ENCODE results near the gene LRRC8C.

The LRRC8C gene

DNA sequence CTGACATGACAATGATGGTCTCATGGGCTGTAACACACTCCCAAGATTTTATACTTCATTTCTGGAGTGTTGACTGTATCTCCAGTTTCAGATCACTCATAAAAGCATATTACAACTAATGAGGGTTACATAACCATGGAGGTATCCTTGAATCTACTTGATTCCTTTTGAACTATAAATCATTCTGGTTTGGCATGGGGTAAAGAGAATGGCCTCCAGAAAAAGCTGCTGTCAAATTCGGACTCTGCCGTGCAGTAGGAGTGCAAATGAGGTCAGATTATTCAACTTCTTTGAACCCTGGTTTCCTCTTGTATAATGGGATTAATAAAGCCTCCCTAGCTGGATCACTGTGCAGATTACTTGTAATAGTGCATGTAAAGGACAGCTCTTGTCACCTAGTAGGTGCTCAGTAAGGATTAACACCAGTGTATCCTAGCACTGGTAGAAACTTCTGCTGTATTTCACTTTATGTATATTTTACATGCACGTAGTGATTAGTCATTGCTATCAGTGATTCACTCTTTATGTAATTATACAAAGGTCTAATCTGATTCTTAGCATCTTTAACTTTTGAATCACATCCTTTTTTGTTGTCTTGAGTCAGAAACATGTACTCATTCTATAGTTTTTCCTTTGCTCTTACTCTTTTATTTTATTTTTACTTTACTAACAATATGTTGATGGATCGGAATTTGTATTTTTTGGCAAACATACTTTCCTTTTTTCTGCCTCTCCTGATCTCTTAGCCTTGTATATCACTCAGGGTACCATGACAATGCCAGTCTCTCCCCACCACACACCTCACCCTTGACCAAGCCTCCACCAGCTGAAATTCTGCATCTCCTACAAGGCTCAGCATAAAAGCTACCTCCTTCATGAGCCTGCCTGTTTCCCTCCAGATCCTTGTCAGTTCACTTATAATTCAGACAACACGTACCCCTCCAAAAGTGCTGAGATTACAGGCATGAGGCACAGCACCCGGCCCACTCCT lies 3.2 kb downstream of the LRRC8C start:
- peak; percentile 19 for DNase-seq

GRCh38 chr1:89637496-89637895 lies 4.6 kb downstream of the LRRC8C start:
- no peak for DNase-seq

GRCh38 chr1:89640440-89640839 lies 7.5 kb downstream of the LRRC8C start:
- no peak for DNase-seq

- no peak for DNase-seq
Observed at GRCh38 chr1:89641781-89642180, 8.9 kb downstream of the LRRC8C start.

GRCh38 chr1:89643577-89643976 lies 10.7 kb downstream of the LRRC8C start:
- no peak for DNase-seq

GRCh38 chr1:89644119-89644814 lies 11.3 kb downstream of the LRRC8C start:
- DNase-seq: no peak

DNA sequence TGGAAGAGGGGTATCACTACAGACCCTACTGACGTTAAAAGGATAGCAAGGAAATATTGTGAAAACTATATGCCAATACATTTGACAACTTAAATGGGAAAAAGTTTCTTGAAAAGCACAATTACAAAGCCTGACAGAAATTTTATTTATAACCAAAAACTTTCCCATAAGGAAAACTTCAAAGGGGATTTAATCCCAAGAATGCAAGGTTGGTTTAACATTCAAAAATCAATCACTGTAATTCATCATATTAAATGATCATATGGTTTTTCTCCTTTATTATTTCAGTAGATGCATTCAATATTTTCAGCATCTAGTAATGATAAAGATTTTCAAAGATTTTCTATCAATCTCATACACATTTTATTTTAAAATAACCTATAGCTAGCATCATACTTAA lies 13.3 kb downstream of the LRRC8C start:
- DNase-seq: no peak

- no peak for DNase-seq
Observed at GRCh38 chr1:89649783-89650182, 16.9 kb downstream of the LRRC8C start.

DNA sequence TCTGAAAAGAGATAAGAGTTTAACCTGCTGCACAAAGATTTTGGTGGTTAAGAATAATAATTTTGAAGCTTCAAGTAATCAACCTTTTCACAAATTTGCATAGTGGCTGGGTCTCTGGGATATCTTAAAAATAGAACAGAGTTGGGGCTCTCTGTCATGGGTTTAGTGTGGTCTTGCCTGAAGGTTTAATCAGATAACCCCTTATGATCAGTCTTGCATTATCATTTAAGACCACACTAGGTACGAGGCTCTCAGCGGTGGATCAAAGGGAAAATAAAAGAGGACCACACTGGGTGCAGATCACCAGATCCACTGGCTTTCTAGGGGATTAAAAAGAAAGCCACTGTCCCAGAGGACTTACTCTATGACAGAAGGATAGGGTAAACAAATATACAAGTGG lies 19.5 kb downstream of the LRRC8C start:
- no peak for DNase-seq

DNA sequence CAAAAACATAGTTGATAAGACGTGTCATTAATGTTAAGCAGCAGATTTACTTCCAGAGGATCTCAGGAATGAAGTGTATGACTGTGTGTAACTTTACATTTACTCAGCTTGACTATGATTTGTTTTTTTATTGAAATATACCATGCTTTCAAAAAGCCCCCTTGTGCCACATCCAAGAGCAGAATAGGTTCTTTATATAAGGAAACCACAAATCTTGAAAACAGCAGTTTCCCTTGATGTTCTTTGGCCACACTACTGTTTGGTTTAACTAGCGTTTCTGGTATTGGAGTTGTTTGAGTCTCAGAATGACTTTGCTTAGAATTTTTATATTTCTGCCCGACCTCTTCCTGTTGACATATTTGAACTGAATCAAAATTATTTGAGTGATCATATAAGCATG lies 25.0 kb downstream of the LRRC8C start:
- no peak for DNase-seq

- DNase-seq: no peak
Observed at GRCh38 chr1:89659322-89660081, 26.6 kb downstream of the LRRC8C start.

- DNase-seq: no peak
Observed at GRCh38 chr1:89660224-89661061, 27.5 kb downstream of the LRRC8C start.

DNA sequence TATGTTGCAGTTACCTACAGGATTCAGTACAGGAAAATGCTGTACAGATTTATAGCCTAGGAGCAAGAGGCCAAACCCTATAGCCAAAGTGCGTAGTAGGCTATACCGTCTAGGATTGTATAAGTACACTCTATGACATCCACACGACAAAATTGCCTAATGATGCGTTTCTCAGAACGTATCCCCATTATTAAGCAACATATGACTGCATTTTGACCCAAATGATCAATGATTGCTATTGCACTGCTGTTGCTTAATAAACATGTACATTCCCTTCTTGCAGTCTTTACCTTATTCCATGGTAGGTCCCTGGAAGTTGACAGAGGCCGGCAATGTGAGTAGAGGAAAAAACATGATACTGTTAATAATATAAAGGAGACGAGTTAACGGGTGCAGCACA lies 33.0 kb downstream of the LRRC8C start:
- no peak for DNase-seq

- DNase-seq: no peak
Observed at GRCh38 chr1:89666640-89667039, 33.7 kb downstream of the LRRC8C start.

GRCh38 chr1:89667691-89668090 lies 34.8 kb downstream of the LRRC8C start:
- DNase-seq: no peak

DNA sequence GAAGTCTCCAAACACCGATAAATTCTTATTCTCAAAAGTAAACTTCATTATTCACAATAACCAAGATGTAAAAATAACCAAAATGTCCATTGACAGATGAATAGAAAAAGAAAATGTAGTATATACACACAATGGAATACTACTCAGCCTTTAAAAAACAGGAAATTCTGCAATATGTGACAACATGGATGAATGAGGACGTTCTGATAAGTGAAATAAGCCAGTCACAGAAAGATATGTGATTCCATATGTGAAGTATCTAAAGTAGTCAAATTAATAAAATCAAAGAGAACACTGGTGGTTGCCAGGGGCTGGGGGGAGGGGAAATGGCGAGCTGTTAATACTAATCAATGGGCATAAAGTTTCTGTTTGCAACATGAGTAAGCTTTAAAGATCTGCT lies 36.0 kb downstream of the LRRC8C start:
- DNase-seq: no peak

DNA sequence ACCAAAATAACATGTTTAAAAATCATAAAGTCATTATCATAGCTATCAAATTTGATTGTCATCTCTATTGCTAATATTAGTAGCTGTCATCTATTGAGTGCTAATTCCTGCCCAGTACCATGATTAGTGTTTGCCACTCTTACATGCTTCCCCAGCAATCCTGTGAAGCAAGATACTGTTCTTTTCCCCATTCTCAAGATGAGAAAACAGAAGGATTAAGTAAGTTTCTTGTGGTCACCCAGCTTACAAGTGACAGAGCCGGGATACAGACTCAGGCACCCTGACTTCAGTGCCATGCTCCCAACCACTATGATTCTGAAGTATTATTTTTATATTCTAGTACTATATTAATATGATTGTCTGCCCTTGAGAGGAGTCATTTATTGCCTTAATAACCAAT lies 36.5 kb downstream of the LRRC8C start:
- DNase-seq: no peak

DNA sequence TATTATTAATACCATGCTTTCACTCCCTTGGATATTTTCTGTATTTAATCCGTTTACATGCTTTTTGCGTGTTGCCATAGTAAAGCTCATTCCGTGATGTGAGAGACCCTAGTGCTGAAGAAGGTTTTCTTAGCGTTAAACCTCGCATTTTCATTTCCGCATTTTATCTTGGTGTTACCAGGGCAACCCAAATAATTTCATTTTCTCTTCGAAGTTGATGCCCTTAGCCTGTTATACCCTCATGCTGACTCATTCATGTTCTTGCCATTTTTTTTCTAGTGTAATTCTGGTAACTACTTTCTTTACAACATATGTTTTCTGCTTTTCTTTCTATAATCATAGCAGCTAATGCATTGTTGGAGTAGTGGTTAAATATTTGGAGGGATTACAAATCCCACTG lies 37.2 kb downstream of the LRRC8C start:
- no peak for DNase-seq

DNA sequence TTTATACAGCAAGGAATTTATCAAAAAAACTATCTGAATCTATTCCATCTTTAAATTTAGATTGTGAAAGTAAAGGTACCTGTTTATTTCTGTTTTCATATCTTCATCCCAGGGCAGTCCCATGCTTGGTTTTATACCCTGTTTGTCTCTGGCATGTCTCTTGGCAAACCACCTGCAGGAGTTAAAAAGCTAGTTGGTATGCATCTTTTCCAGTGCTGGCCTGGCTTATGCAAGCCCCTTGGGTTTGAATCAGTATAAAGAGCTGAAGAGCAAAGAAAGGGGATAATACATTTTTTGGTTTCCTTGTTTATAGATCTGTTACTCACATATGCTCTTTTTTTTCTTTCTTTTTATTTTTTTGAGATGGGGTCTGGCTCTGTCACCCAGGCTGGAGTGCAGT lies 37.8 kb downstream of the LRRC8C start:
- DNase-seq: no peak

DNA sequence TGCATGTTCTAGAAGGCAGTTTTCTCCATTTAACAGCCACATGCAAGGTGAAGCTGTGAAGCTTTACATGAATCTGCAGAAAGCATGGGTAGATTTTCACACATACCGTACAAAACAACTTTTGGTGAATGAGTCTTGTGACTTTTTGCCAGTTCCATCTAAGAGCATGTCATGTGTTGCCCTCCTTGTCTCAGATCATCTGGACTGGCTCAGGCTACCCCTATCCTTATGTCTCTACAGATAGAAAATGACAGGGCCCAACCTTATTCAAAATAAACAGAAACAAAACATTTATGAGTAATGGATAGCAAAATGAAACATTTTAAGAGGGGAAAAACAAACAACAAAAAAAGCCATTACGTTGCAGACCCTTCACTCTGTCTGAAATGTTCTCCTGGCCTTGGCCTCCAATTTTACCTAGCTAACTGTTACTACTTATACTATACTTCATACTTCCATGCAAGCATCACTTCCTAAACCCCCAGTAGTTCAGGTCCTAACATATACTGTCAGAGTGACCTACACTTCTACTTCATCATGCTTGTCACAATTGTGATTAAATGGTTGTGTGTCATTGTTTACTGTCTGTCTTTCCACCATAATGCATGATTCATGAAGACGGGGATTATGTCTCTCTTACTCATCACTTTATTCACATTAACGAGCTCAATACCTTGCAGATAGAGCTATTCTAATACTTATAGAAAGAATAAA lies 39.0 kb downstream of the LRRC8C start:
- no peak for DNase-seq

DNA sequence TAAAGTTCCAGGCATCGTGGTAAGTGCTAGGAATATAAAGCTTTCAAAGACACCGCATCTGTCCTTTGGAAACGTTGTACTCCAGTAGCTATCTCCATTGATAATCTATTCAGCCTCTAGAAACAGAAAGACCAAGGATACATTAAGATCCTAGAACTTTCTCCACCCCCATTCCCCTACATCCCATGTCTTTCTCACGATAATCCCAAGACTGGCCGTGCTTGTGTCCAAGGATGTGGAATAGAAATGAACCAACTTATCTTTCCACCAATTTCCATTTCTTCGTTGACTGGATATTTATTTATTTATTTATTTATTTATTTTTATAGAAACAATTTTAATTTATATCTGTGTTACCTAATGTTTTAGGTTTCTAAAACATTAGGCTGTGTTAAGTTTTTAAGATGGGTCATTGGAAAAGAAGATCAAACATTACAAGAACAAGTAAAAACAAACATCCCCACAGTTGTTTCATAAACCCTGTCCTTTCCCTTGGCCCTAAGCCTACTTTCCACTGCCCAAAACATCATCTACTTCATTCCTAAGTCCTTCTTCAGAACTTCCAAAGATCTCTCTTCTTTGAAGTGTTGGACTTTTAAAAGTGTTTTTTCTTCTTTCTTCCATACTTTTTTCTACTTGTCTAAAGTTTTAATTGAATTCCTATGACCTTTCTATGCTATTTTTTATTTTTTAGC lies 39.7 kb downstream of the LRRC8C start:
- no peak for DNase-seq
